Kidney (tissue), 14 donors: ENCODE data around the gene CD34. TPM values are rescaled to one million over a fixed set of nuclear protein-coding genes. Genes with fewer than 3 reads are reported as not detected.

Source experiments
- DNase-seq, 5 donors: peaks; one replicate each; pipeline ENCODE4 v3.0.0-alpha.2; 2013 to 2020
- FAIRE-seq: peaks from 2 replicates; lab custom pipeline; 2012; peaks lifted over from hg19 to GRCh38; lab: Jason Lieb, UNC
- H3K27ac ChIP-seq, 2 donors: one replicate each; pipeline ENCODE4 v1.7.0; 2013; ENCODE audit warnings: low read depth in 2 of 2, low read length in 2 of 2, inconsistent platforms in 1 of 2
- H3K27me3 ChIP-seq: one replicate; pipeline ENCODE4 v1.7.1; 2013; ENCODE audit warnings: low read length, inconsistent platforms; ENCODE audit not compliant: control insufficient read depth, insufficient read depth
- H3K36me3 ChIP-seq, 3 donors: one replicate each; pipeline versions ENCODE4 v1.7.0 to v1.7.1; 2013; ENCODE audit warnings: low read length in 3 of 3, control low read depth in 1 of 3, inconsistent platforms in 1 of 3; ENCODE audit not compliant: insufficient read depth in 3 of 3, control insufficient read depth in 2 of 3
- H3K4me1 ChIP-seq, 3 donors: one replicate each; pipeline versions ENCODE4 v1.7.0 to v1.7.1; 2013; ENCODE audit warnings: low read length in 3 of 3, inconsistent platforms in 1 of 3, low read depth in 1 of 3; ENCODE audit not compliant: control insufficient read depth in 2 of 3, insufficient read depth in 2 of 3
- H3K4me3 ChIP-seq, 3 donors: one replicate each; pipeline versions ENCODE4 v1.7.0 to v1.8.1; 2013; ENCODE audit warnings: low read length in 3 of 3, control low read depth in 1 of 3, inconsistent platforms in 1 of 3
- H3K9ac ChIP-seq, 3 donors: one replicate each; pipeline versions ENCODE4 v1.7.0 to v1.7.1; 2013; ENCODE audit warnings: low read length in 3 of 3, control low read depth in 1 of 3, inconsistent platforms in 1 of 3
- H3K9me3 ChIP-seq, 3 donors: one replicate each; pipeline versions ENCODE4 v1.7.0 to v1.7.1; 2013; ENCODE audit warnings: low read length in 3 of 3, control low read depth in 1 of 3, inconsistent platforms in 1 of 3; ENCODE audit not compliant: control insufficient read depth in 2 of 3, insufficient read depth in 1 of 3
- intact Hi-C: fragments of 100-400 bp; cut with DNase I; formaldehyde crosslinking; loops from one replicate; pipeline ENCODE4 v1.11.1; 2022
- polyA plus RNA-seq: library from polyadenylated mRNA; stranded (reverse); fragments of 350-450 nt; fragmentation: Illumina TruSeq; extraction: RNeasy Lipid Tissue Mini Kit (QIAGEN cat#74804); gene quantifications from one replicate; pipeline ENCODE4 v1.2.3, GENCODE V29; 2014; ENCODE audit warnings: low read depth, low replicate concordance; ENCODE audit not compliant: insufficient read depth
- total RNA-seq: library from RNA; stranded (reverse); fragmentation: NEBNext Ultra II Directional; extraction: Animal tissue kit (Norgen Biotek cat#: 25700); gene quantifications from one replicate; pipeline ENCODE4 v1.2.1, GENCODE V29; 2021
- TF ChIP-seq, protein P1 (sequence below): IDR thresholded peaks from 3 replicates; pipeline ENCODE4 v1.5.1; 2012; ENCODE audit warnings: mild to moderate bottlenecking, moderate library complexity, borderline replicate concordance; ENCODE audit not compliant: insufficient read depth; ENCODE audit errors: extremely low read depth
- donor health status: control.
- donor health status: control.
- donor health status: control.
- donor health status: control.
- donor health status: control.
- donor health status: DM: yes; HTN: yes; CAD: no.
- donor health status: Normal renal cell carcinoma (clear cell type).

CD34 gene
- total and polyA plus RNA-seq, 2 donors from 2014 or later = 50.9 to 69.4 TPM

- intact Hi-C loops = no loop called here
- Histone ChIP-seq H3K9ac (no peak overlapping the region), H3K4me3 (no peak overlapping the region), H3K27ac (peak overlapping the region in 1 of 2 donors; percentile 29), H3K4me1 (peaks cover 0 to 63% (median 43%) of the 10 kb centered on the region in 3 donors), H3K9me3 (no peaks in the 10 kb centered on the region), H3K36me3 (no peaks in the 10 kb centered on the region), H3K27me3 (no peaks in the 10 kb centered on the region)
- TF ChIP-seq, protein P1, sequence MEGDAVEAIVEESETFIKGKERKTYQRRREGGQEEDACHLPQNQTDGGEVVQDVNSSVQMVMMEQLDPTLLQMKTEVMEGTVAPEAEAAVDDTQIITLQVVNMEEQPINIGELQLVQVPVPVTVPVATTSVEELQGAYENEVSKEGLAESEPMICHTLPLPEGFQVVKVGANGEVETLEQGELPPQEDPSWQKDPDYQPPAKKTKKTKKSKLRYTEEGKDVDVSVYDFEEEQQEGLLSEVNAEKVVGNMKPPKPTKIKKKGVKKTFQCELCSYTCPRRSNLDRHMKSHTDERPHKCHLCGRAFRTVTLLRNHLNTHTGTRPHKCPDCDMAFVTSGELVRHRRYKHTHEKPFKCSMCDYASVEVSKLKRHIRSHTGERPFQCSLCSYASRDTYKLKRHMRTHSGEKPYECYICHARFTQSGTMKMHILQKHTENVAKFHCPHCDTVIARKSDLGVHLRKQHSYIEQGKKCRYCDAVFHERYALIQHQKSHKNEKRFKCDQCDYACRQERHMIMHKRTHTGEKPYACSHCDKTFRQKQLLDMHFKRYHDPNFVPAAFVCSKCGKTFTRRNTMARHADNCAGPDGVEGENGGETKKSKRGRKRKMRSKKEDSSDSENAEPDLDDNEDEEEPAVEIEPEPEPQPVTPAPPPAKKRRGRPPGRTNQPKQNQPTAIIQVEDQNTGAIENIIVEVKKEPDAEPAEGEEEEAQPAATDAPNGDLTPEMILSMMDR = no peak
- FAIRE-seq (no peak), DNase-seq (no peak)
These were observed 78.1 kb downstream of the CD34 start for GRCh38 chr1:207832796-207833195.

GRCh38 chr1:207831517-207832327 lies 79.2 kb downstream of the CD34 start:
- peak overlapping the region; percentile 29 to 47 for H3K27ac ChIP-seq
- no peaks in the 10 kb centered on the region for H3K36me3 ChIP-seq
- intact Hi-C loops = no loop called here
- FAIRE-seq (no peak), DNase-seq (no peak)
- no peaks in the 10 kb centered on the region for H3K27me3 ChIP-seq
- H3K9ac ChIP-seq = peak overlapping the region in 1 of 3 donors; percentile 2
- H3K4me1 ChIP-seq = peaks cover 0 to 62% (median 48%) of the 10 kb centered on the region in 3 donors
- H3K4me3 ChIP-seq = peak overlapping the region in 1 of 3 donors; percentile 10
- TF ChIP-seq, protein P1 = no peak
- H3K9me3 ChIP-seq = no peaks in the 10 kb centered on the region

Other genes with a start within 250 kb of the CD34 start
- gene CD46, start 159.1 kb downstream of the CD34 start, total RNA-seq = 269 TPM
- 119 TPM for gene CD46, start 159.1 kb downstream of the CD34 start, polyA plus RNA-seq